Esophagus muscularis mucosa (tissue), 4 donors: ENCODE measurements around the gene DSCAML1.

Source experiments
- CTCF ChIP-seq, 3 experiments: fragments of 200-600 bp in 2 of 3; fragments of 450-650 bp in 1 of 3; sonication (generic) in 2 of 3; IDR thresholded peaks; one replicate each; pipeline ENCODE4 v1.5.1; 2017 to 2019; ENCODE audit warnings: antibody characterized with exemption in 3 of 3, mild to moderate bottlenecking in 2 of 3, moderate library complexity in 1 of 3
- EP300 ChIP-seq: sonication (generic); formaldehyde crosslinking; IDR thresholded peaks from one replicate; pipeline ENCODE4 v1.6.1; 2017; ENCODE audit warnings: antibody characterized with exemption
- POLR2AphosphoS5 ChIP-seq, 2 donors: sonication (generic); formaldehyde crosslinking; IDR thresholded peaks; one replicate each; pipeline ENCODE4 v1.6.1; 2017; ENCODE audit warnings: antibody characterized with exemption in 2 of 2

- TF ChIP-seq CTCF (IDR thresholded peaks at IDR 0.05) = no peak
- TF ChIP-seq EP300 = no peak
- TF ChIP-seq POLR2AphosphoS5 (IDR thresholded peaks at IDR 0.05) = no peak
These were observed 34.8 kb upstream of the DSCAML1 start for GRCh38 chr11:117831661-117832415.
